DMS53 (cell line): ENCODE measurements around the gene CTIF.
A peak's percentile ranks its signal among the peaks of the same experiment; 100 is the strongest.

Experiments used
- DNase-seq: peaks from one replicate; lab custom pipeline; 2025; lab: John Stamatoyannopoulos, UW

Gene CTIF

DNA sequence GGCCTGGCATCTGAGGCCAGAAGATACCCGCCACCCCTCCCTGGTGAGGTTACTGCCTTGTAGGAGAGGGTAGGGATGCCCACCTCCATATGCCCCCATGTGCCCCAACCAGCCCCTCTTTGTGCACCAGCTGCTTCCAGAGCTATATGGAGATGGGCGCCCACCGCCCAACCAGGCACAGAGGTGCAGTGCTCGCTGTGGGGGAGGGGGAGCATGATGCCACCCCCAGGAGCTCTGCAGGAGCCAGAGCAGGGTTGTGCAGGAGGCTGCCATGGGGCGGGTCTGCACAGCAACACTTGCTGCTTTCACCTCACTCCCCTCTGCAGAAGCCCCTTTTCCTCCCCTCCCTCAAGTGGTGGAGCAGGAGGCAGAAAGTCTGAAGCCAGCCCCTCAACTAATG is 237.3 kb downstream of the CTIF start:
- DNase-seq: no peak

DNA sequence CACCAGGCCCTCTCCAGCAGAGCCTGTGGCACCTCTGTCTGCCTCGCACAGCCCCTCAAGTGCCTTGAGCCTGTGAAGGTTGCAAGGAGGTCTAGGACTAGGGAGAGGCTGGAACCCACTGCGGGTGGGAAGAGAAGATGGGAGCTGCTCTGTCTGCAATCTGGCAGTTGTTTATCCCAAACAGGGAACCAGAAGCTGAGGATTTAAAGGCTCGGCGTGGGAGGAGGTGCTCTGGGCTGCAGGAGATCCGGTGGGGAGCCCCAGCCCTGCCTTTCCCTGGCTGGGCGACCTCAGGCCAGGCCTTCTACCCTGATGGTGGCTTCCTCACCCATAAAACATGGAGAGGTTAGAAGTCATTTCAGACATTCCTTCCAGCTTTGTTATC is 237.8 kb downstream of the CTIF start:
- DNase-seq: no peak

DNA sequence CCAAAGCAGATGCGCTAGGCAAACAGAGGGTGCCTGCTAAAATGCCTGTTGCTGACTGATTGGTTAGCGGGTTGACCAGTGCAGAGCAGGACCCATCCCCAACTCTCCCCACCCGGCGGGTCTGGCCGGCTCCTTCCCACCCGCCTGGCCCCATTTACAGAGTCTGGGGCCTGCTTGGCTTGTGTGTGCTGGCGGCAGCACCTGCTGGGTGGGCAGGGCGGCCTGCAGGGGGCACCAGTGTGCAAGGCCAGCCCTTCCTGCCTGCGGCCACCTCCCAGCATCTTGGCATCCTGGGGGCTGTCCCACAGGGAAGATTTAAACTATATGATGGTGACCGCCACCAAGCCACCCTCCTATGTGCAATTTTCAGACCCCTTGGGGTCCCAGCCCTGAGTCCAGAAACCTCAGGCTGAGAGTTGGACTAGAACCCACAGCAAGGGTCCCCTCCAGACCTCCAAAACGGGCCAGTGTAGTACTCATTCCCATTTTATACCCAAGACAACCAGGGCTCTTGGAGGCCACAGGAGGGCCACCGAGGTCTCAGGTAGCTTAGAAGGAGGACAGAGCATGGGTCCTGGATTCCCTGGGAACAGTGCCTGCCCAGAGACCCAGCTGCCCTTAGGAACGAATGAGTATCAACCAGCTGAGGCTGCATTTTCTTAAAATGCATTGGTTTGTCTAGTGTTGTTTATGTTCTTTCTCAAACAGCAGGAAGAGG is 238.4 kb downstream of the CTIF start:
- DNase-seq: peak; percentile 82

DNA sequence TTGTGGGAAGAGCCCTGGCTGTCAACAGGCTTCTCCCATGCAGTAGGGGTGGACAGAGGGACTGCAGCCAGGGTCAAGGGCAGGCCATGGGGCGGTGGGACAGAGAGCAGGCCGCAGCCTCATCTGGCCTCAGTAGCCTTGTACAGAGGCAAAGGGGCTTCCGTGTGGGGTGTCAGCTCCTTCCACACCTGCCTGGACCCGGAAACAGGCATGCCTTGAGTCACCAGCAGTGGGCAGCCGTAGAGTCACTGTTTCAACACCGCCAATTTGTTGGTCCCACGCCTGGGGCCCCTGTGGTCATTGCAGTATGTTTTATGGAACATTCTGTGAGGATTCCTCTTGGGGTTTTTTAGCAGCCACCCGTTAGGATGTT is 238.9 kb downstream of the CTIF start:
- DNase-seq: no peak

DNA sequence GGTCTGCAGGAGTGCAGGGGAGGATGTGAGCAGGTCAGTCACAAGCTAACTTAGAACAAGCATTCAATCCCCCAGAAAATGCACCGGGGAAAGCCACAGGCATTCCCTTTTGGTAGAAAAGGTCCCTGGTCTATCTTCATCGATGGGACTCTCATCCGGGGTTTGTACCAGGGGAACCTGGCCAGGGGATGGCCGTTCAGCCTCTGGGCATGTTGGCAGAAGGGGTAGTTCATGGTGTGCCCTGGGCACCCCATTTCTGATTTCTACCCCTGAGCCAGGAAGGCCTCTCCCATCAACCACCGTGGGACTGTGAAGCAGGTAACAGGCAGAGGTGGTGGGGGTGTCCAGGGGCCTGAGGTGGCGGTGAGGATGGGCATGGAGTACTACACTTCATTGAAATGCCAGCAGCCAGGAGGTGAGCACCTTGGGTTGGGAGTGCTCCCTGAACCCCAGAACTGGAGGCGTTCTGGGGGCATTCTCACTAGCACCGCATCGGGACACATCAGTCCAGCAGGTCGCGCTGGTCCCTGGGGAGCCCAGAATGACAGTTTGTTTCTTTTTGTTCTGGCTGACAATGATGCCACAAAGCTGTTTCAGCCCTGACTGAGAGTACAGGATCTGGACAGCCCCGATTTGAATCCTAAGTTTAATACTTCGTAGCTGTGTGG is 239.6 kb downstream of the CTIF start:
- DNase-seq: no peak

DNA sequence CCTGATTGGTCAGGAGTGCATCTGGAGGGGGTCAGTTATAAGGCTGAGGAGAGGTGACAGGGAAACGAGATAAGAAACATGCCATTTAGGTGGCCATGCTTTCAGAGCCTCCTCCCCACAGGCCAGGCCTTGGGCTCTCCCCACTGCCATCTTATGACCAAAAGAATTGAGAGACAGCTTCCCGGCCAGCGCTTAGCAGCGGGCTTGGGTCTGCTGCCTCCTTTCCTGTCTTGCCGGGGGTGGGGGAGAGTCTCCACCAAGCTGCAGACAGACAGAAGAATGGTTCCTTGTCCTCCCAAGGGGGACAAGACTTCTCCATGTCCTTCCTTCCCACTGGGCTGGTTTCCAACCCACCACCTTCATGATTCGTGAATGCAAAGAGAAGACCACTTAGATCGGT is 240.6 kb downstream of the CTIF start:
- DNase-seq: no peak

DNA sequence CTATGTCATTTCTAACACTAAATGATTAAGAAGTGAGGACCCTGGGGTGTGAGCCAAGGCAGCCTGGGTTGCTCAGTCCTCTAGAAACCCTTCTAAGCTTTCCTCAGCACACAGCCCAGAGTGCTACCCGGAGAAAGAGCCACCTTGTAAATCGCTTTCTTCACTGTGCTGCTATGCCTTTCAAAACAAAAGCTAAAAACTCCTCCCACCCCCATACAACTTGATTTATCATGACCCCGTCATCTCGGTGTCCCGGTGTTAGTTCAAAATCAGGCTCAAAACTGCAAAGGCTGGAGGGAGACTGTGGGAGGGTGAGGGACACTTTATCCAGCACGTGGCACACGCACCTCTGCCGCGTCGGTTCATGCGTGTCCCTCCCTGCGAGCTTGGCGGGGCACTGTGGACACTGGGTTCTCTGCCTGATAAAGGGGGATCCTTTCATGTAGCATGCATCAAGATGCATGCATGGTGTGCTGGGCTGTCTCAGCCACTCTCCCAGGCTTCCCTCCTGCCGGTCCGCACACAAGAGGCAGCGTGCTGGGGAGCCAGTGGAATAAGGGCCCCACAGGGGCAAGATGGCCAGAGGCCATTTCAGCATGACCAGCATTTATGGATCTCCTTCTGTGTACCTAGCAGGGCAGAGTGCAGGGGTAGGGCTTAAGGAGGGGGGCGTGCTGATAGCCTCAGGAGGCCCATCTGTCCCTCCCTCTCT is 241.5 kb downstream of the CTIF start:
- DNase-seq: no peak

DNA sequence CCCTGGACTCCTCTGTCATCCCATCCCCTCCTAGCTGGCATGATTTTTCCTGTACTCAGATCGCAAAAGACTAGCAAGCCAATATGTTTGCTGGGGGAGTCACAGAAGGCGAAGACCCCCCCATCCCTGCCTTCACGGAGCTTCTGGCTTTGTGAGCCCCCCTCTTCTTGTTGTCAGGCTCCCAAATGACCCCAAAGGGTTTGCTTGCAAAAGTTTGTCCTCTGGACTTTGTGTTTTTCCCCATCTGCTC is 242.0 kb downstream of the CTIF start:
- DNase-seq: no peak

DNA sequence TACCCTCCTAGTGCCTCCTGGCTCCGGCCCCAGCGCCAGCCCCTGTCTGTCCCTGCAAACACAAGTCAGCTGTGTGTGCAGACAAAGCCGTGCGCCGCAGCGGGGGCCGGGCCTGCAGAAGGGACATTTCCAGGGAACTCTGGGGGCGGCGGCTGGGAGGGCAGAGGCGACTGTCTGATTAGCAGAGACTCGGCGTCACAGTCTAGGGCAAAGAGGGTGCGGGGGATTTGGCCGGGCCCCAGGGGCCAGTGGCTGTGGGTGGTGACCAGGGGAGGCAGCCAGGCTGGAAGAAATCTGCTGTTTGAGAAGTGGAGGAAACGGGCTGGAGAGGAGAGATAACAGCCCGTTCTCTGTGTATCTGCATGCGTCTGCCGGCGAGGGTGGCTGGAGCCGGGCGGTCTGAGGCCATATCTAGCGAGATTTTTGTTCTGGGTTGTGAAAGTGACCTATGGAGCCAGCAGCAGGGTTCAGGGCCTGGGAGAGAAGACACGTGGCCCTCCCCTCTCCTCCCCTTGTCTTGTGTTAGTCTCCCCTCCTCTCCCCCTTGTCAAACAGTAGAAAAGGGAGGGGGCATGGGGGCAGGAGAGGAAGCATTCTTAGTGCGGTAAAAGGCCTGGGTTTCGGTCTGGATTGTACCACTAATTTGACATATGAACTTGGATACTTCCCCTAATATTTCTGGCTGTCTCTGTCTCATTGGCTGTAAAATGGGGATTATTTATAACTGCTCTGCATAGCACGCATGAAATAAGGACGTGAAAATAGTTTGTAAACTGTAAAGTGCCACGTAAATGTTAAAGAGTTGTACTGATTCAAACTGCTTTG is 242.5 kb downstream of the CTIF start:
- no peak for DNase-seq

DNA sequence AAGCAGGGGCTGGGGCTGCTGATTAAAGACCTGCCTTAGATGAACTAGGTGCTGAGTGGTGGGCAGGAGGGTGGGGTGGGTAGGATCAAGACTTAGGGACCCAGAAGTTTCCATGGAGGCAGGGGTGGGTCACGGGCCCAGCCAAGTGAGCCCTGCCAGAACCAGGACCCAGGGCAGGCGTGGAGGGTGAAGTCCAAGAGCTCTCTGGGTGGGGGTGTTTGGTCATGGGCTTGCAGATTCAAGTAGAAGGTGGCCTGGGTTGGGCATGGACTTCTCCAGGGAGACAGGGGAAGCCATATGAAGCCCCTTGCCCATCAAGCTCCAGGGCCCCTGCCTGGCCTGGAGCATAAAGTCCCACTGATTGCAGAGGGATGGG is 243.1 kb downstream of the CTIF start:
- no peak for DNase-seq

DNA sequence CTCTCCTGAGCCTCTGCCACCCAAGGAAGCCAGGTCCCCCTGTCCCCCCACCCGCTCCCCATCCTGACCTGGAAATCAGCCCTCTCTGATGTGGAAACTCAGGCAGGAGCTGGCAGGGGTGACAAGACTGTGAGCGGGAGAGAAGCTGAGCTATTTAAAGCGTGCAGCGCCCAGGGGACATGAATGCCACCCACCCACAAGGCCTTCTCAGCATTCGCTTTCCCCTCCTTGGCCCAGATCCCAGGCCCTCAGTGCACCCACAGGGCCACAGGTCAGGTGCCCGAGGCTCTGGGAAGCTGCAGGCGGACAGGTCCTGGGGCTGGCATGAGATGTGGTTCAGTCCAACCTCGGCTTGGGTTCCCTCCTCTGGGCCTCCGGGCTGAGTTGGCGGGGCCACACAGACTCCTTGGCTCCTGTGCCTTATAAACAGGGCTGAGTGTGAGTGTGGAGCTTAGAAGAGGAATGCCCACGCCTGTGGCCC is 243.6 kb downstream of the CTIF start:
- no peak for DNase-seq

DNA sequence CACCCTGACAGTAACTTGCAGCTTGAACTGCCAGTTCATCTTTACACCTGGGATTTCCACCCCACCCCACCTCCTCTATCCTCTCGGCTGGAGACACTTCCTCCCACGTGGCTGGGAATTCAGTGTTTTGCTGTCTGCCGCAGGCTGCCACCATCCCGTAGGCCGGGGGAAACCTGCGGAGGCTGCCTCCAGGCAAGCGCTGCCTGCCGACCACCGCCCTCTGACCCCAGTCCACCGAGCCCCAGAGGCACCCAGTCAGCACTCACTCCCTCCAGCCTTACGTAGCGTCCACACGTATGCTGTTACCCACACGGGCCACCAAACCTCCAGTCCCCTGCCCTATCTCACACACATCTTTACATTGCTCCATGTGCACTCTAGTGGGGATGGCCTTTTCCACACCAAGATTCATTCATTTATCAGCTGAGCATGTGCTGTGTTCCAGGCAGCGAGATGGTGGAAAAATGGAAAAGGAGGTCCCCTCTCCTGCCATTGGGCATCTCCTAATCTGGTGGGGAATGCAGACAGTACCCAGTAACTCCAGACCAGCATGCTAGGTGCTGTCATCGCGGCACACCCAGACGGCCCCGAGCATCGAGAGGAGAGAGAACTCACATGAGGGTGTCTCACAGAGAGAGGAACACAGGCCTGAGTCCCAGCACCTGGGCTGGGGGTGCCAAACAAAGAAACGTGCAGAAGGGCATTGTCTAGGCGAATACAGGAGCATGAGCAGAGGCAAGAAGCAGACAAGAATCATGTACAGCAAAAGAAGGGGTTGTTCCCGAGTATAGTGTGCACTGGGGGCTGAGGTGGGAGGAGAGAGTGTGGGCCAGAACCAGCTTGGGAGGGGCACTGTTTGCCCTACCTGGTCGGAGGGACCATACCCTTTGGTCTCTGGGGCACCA is 245.0 kb downstream of the CTIF start:
- no peak for DNase-seq

DNA sequence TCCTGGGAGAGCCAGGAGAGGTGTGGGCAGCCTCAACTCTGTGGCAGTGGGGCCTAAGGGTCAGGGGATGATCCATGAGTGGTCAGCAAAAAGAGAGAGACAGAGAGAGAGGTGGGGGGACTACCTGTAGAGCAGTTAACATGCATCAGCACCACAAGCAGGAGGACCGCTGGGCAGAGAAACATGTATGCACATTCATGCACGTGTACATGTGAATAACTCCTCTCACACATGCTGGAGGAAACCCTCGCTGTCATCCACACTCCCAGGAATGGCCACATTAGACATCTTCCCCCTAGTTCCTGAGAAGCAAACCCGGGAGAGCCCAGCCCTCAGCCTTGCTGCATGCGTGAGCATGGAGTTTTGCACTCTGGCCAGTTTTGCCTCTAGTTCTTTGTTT is 245.8 kb downstream of the CTIF start:
- DNase-seq: no peak

DNA sequence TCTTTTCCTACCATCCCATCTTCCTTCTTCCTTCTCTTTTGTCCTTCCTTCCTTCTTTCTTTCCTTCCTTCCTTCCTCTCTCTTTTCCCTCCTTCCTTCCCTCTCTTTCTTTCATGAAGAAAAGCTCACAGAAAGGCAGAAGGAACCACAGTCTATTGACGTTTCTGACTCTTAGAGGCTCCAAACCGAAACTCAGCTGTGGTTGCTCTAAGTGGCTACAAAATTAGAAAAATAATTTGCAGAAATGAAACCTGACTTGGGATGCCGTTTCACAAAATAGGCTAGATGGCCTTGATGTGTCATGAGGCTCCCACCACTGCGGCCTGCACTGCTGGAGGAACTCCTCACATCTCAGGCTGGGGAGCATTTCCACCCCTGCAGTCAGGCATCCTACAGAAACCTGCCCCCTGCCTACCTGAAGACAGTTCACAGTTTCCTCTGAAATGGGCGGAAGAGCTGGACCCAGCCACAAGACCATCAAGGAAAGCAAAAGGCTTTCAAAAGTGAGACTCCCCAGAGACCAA is 246.3 kb downstream of the CTIF start:
- no peak for DNase-seq

DNA sequence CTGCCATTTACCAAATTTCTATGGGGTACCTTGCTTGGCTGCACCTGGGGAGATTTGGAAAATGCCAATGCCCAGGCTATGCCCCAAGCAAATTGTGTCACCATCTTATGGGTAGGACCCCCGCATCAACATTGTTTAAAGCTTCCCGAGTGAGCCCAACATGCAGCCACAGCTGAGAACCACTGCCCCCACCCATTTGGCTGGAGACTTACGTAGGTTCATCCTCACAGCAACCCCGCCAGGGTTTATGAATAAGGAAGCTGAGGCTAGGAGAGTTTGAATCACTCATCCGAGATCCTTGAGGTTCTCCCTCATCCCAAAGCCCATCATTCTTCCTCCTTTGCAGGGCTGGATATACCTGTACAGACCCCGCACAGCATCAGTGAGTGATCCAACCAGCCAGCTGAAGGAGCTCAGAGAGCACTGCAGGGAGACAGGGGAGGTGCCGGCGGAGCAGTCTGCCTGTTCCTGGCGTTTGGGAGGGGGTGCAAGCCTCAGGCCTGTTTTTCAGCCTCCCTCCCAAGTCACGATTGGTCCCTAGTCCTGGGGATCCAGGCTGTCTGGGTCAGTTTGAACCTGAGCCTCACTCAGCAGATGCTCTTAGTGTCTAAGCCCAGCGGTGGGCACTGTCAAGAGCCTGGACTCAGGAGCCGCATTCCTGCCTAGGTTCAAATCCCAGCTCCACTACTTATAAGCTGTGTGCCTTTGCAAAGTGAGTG is 247.1 kb downstream of the CTIF start:
- no peak for DNase-seq

DNA sequence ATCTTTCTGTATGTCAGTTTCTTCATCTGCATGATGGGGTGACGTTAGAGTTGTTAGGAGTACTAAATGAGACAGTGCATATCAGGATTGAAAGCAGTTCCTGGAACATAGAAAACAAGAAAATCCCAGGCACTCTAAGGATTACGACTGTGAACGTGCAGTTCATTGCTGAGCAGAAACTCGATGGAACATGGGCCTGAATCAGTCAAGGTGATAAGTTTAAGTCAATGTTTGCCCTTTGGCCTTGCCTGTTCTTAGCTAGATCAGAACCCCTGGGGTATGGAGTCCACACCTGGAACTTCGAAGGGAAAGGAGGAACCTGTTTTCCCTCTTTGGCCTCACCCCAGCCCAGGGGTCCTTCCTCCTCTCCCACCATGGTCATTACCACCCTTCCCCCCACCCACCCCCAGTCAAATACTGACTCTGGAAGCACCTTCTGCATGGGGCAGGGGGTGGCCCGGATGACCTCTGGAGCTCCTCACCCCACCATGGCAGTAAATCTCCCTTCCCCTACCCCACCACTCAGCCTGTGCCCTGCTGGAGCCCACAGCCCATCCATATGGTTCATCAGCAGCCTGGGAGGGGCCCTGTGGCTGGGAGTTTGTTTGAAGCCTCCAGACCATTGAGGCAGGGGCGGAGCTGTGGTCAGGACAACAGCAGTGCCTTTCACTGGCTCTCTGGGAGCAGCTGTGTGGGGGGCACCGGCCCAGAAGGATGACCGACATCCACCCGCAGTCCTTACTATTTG is 247.8 kb downstream of the CTIF start:
- no peak for DNase-seq

DNA sequence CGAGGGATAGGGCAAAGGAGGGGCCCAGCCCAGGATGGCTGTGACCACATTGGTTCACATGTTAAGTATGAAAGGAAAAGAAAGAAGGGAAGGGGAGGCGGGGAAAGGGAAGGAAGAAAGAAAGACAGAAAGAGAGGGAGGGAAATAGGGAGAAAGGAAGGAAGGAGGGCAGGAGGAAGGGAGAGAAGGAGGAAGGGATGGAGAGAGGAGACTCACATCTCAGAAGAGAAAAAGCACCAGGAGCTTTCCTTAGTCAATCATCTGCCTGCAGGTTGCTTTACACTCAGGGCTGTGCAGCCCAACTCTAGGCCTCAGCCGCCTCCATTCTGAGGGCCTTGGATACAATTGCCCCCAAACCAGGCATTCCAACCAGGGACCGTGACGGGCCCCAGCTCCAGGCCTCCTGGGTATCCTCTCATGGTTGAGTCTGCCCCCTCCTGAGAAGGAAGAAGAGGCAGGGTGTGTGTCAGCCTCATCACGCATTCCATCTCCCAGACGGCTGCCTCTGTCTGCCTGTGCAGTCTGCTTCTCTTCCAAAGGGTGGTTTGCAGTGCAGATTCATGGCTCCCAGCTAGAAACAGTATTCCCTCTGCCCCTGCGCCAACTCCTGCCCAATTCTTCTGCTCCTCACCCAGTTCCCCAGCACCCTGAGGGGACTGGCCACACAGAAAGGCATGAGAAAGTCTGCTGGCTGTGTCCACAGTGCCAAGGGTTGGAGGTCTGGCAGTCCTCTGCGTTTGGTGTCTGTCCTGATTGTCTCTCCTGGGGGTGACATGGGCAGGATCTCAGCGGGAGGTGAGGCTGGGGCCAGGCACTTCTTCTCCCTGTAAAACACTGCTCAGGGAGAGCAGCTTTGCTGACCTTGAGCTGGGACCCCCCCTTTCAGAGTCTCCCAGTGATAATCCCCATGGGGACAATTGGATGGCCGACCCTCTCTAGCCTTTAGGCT is 248.6 kb downstream of the CTIF start:
- no peak for DNase-seq

DNA sequence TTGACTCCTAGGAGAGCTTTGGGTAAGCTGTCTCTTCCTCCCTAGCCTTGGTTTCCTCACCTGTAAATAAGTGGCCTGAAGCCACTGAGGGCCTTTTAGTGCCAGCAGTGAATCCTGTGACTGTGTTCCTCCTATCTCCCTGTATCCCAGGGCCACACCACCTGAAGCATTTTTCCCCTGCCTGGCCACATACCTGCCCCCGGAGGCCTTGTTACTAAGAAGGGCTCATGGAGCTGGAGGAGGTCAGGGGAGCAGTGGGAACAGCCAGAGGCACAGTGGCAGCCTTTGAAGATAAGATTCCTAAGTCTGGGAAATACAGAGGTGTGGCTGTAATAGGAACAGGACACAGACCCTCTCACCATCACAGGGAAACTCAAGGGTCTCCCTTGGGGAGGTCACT is 249.5 kb downstream of the CTIF start:
- no peak for DNase-seq

DNA sequence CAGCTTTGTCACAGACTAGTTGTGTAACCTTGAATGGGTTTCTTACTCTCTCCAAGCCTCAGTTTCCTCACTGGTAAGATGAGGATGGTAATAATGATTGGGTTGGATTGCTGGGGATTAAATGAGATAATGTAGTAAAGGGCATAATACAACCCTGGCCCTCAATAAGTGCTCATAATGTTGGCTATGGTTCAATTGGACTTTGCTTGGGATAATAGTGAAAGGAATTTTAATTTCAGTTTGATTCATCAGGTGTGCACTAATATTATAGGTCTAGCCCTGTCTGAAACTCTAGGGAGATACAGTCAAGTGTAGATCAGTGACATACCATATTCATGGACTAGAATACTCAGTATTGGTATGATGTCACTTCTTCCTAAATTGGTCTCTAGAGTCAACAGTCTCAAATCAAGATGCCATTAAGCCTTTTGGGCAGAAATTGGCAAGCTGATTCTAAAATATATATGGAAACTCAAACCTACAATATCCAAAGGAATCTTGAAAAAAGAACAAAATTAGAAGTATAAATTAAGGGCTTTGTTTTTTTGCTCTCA is 250.5 kb downstream of the CTIF start:
- no peak for DNase-seq
